HUES6 (cell line): ENCODE results near the gene SLC4A1AP.
A peak's percentile ranks its signal among the peaks of the same experiment; 100 is the strongest.

ENCODE experiments used
- H3K27ac ChIP-seq: 2 replicates; pipeline ENCODE4 v1.7.0; 2013; ENCODE audit warnings: low read depth, mild to moderate bottlenecking, low read length, inconsistent platforms
- H3K27me3 ChIP-seq: 2 replicates; pipeline ENCODE4 v1.6.1; 2013; ENCODE audit warnings: low read length; ENCODE audit not compliant: control insufficient read depth, insufficient read depth
- H3K36me3 ChIP-seq: 2 replicates; pipeline ENCODE4 v1.6.1; 2013; ENCODE audit warnings: low read length; ENCODE audit not compliant: control insufficient read depth, insufficient read depth
- H3K4me1 ChIP-seq: 2 replicates; pipeline ENCODE4 v1.6.1; 2013; ENCODE audit warnings: low read length; ENCODE audit not compliant: control insufficient read depth, insufficient read depth
- H3K4me3 ChIP-seq: 2 replicates; pipeline ENCODE4 v1.5.1; 2013; ENCODE audit warnings: low read depth, low read length
- H3K9ac ChIP-seq: one replicate; pipeline ENCODE4 v1.6.1; 2013; ENCODE audit warnings: mild to moderate bottlenecking, low read length
- H3K9me3 ChIP-seq: 2 replicates; pipeline ENCODE4 v1.6.1; 2013; ENCODE audit warnings: low read depth, low read length; ENCODE audit not compliant: control insufficient read depth, insufficient read depth

Gene SLC4A1AP

DNA sequence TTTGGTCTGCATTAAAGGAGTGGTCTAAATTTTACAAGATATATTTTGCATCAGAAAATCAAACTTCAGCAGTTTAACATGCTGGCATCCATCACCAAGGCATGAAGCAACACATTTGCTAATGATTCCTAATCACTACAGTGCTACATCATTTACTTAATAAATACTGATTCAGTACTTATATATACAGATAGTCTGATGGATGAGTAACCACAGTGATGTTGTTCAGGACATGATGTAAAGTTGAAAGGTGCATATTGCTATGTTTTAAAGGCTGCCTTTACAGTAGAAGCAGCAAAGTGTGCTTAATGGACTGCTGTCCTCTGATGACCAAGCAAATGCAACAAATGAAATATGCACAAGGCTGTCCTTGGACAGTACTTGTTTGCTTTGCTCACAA is 11.3 kb upstream of the SLC4A1AP start:
- no peaks in the 10 kb centered on the region for H3K9me3 ChIP-seq
- H3K27me3 ChIP-seq: no peaks in the 10 kb centered on the region
- no peak overlapping the region for H3K9ac ChIP-seq
- no peak overlapping the region for H3K27ac ChIP-seq
- no peaks in the 10 kb centered on the region for H3K4me1 ChIP-seq
- H3K4me3 ChIP-seq: no peak overlapping the region
- H3K36me3 ChIP-seq: peaks cover 95% of the 10 kb centered on the region

- peaks cover 95% of the 10 kb centered on the region for H3K36me3 ChIP-seq
- no peak overlapping the region for H3K4me3 ChIP-seq
- no peaks in the 10 kb centered on the region for H3K4me1 ChIP-seq
- no peak overlapping the region for H3K27ac ChIP-seq
- no peaks in the 10 kb centered on the region for H3K27me3 ChIP-seq
- H3K9me3 ChIP-seq: no peaks in the 10 kb centered on the region
- no peak overlapping the region for H3K9ac ChIP-seq
These were observed 10.9 kb upstream of the SLC4A1AP start for GRCh38 chr2:27652790-27653189.

GRCh38 chr2:27653397-27653796 is 10.3 kb upstream of the SLC4A1AP start:
- no peaks in the 10 kb centered on the region for H3K9me3 ChIP-seq
- no peak overlapping the region for H3K27ac ChIP-seq
- H3K27me3 ChIP-seq: no peaks in the 10 kb centered on the region
- H3K9ac ChIP-seq: no peak overlapping the region
- no peak overlapping the region for H3K4me3 ChIP-seq
- H3K36me3 ChIP-seq: peaks cover 93% of the 10 kb centered on the region
- no peaks in the 10 kb centered on the region for H3K4me1 ChIP-seq

- Histone ChIP-seq H3K9me3 (no peaks in the 10 kb centered on the region), H3K27me3 (no peaks in the 10 kb centered on the region), H3K4me3 (no peak overlapping the region), H3K36me3 (peaks cover 90% of the 10 kb centered on the region), H3K4me1 (no peaks in the 10 kb centered on the region), H3K27ac (0 out of 2 replicates have a peak overlapping the region, but pooled peaks have one; percentile 7), H3K9ac (no peak overlapping the region)
These were observed 8.3 kb upstream of the SLC4A1AP start for GRCh38 chr2:27655155-27655951.

GRCh38 chr2:27661371-27661770 is 2.3 kb upstream of the SLC4A1AP start:
- H3K27me3 ChIP-seq: no peaks in the 10 kb centered on the region
- no peak overlapping the region for H3K27ac ChIP-seq
- no peak overlapping the region for H3K4me3 ChIP-seq
- peaks cover 4% of the 10 kb centered on the region; the same call in 1 of the 2 replicates for H3K4me1 ChIP-seq
- H3K36me3 ChIP-seq: peaks cover 56% of the 10 kb centered on the region
- no peak overlapping the region for H3K9ac ChIP-seq
- no peaks in the 10 kb centered on the region for H3K9me3 ChIP-seq

DNA sequence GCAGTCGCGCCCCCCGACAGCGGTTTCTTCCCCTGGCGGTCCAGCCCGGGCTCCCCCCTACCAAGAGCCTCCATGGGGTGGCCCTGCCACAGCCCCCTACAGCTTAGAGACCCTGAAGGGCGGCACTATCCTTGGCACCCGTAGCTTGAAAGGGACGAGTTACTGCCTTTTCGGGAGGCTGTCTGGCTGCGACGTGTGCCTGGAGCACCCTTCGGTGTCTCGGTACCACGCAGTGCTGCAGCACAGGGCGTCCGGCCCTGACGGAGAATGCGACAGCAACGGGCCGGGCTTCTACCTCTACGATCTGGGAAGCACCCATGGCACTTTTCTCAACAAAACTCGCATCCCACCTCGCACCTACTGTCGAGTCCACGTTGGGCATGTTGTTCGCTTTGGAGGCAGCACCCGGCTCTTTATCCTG is 475 bp downstream of the SLC4A1AP start:
- peak overlapping the region; percentile 89 for H3K4me3 ChIP-seq
- H3K4me1 ChIP-seq: peaks cover 4% of the 10 kb centered on the region; the same call in 1 of the 2 replicates
- H3K9ac ChIP-seq: peak overlapping the region; percentile 87
- no peaks in the 10 kb centered on the region for H3K9me3 ChIP-seq
- H3K27me3 ChIP-seq: no peaks in the 10 kb centered on the region
- peak overlapping the region; percentile 75; the same call in 1 of the 2 replicates for H3K27ac ChIP-seq
- peaks cover 53% of the 10 kb centered on the region for H3K36me3 ChIP-seq

DNA sequence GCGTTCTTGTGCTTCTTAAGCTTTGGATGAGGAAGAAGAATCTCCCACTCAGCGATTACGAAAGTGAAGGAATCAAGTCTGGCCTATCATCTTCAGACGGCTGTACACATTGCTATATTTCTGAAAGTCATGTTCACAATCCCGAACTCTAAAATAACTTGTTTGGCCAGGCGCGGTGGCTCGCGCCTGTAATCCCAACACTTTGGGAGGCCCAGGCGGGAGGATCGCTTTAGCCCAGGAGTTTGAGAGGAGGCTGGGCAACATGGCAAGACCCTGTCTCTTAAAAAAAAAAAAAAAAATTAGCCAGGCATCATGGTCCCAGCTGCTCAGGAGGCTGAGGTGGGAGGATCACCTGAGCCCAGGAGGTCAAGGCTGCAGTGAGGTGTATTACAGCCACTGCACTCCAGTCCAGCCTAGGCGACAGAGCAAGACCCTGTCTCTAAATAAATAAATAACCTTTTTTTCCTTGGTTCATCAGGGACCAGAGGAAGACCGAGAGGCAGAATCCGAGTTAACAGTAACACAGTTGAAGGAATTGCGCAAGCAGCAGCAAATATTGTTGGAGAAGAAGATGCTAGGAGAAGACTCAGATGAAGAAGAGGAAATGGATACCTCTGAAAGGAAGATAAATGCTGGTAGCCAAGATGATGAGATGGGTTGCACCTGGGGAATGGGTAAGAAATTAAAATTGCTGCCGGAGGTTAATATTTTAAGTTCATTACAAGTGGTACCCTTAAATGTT is 1.1 kb downstream of the SLC4A1AP start:
- Histone ChIP-seq H3K4me3 (peak overlapping the region; percentile 89), H3K9me3 (no peaks in the 10 kb centered on the region), H3K27ac (no peak overlapping the region), H3K27me3 (no peaks in the 10 kb centered on the region), H3K4me1 (peaks cover 4% of the 10 kb centered on the region; the same call in 1 of the 2 replicates), H3K9ac (peak overlapping the region; percentile 87), H3K36me3 (peaks cover 52% of the 10 kb centered on the region)

DNA sequence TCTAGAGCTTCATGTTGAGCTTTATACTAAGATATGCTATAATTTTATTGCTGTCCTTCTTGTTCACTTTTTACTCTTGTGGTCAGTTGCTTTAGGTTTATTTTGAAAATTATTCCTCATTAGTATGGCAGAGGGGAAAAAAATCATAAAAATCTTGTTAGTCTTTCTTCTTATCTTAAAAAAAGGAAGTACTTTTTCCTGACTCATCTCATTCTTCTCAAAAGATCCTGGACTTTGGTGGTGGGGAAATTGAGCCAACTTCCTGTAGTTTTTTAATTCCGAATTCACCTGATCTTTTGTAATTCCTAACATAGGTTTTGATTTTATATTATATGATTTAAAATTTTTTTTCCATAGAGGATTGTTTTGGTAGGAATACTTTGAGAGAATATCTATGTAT is 3.8 kb downstream of the SLC4A1AP start:
- Histone ChIP-seq H3K4me1 (peaks cover 3% of the 10 kb centered on the region; the same call in 1 of the 2 replicates), H3K27me3 (no peaks in the 10 kb centered on the region), H3K27ac (no peak overlapping the region), H3K4me3 (no peak overlapping the region), H3K9me3 (no peaks in the 10 kb centered on the region), H3K36me3 (peaks cover 36% of the 10 kb centered on the region), H3K9ac (no peak overlapping the region)

- H3K4me3 ChIP-seq: no peak overlapping the region
- H3K9ac ChIP-seq: no peak overlapping the region
- peaks cover 60% of the 10 kb centered on the region for H3K36me3 ChIP-seq
- H3K27me3 ChIP-seq: no peaks in the 10 kb centered on the region
- H3K27ac ChIP-seq: no peak overlapping the region
- H3K4me1 ChIP-seq: no peaks in the 10 kb centered on the region
- H3K9me3 ChIP-seq: no peaks in the 10 kb centered on the region
These were observed 7.5 kb downstream of the SLC4A1AP start for GRCh38 chr2:27671235-27671634.

GRCh38 chr2:27672723-27673486 is 9.2 kb downstream of the SLC4A1AP start:
- Histone ChIP-seq H3K9me3 (no peaks in the 10 kb centered on the region), H3K4me1 (no peaks in the 10 kb centered on the region), H3K27ac (no peak overlapping the region), H3K36me3 (peaks cover 63% of the 10 kb centered on the region), H3K4me3 (no peak overlapping the region), H3K27me3 (no peaks in the 10 kb centered on the region), H3K9ac (no peak overlapping the region)
